Kidney capillary endothelial cell (primary cell): ENCODE measurements around the gene SOX18.

Source experiments
- DNase-seq: peaks from one replicate; pipeline ENCODE4 v3.0.0-alpha.2; 2018; ENCODE audit warnings: low spot score

SOX18 gene

DNA sequence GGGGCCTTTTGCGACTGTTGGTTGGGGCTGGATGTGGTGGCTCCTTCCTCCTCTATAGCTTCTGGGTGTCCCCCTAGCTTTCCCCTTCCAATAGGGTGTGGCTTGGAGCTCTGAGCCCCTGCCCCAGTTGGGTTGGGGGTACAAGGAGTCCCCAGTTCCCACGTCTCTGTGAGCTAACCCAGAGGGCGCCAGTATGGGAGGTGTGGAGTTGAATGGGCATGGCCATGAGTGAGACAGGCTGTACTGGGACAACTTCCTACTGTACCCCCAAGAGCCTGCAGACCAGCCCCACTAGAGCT lies 12.3 kb downstream of the SOX18 start:
- no peak for DNase-seq

DNA sequence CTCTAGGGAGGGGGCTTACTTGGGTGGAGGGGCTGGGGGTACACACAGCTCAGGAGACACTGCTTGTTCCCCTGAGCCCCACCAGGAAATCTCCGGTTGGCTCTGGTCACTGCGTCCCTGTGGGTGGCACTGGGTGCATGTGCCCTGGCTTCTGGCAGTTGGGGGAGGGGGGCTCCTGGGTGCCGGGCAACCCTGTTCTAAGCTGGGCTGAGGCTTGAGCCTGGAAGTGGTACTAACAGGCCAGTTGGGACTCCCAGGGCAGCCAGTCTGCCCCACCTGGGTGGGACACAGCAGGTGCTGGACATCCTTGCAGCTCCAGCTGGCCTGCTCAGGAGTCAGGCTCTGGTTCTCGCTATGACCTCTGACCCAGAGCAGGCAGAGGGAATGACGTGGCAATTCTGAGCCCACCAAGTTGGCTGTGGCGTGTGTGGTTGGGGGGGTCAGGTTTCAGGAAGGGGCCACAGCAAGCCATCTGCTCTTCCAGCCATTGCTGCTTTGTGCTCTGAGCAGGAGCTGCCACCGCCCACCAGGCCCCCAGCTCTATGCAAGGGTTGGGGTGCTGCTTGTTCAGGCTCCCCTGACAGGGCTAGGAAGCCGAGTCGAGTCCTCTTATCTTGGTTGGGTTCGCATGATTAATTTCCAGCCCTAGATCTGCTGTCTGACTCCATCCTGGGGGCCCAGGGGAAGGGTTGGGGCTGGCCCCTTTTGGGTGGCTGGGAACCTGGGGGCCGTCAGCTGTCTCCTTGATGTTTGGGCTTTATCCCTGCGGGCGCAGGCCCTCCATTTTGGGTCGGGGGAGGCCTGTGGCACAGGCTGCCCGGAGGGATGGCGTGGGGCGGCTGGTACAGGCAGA lies 12.9 kb downstream of the SOX18 start:
- no peak for DNase-seq

- DNase-seq: no peak
Observed at GRCh38 chr20:64035933-64036345, 13.5 kb downstream of the SOX18 start, which contains the start of gene C20orf204. C20orf204 (plus strand) TSS chr20:64036182; CDS start chr20:64036324, 142 bp downstream.

GRCh38 chr20:64035066-64035932 lies 14.1 kb downstream of the SOX18 start:
- DNase-seq: no peak

DNA sequence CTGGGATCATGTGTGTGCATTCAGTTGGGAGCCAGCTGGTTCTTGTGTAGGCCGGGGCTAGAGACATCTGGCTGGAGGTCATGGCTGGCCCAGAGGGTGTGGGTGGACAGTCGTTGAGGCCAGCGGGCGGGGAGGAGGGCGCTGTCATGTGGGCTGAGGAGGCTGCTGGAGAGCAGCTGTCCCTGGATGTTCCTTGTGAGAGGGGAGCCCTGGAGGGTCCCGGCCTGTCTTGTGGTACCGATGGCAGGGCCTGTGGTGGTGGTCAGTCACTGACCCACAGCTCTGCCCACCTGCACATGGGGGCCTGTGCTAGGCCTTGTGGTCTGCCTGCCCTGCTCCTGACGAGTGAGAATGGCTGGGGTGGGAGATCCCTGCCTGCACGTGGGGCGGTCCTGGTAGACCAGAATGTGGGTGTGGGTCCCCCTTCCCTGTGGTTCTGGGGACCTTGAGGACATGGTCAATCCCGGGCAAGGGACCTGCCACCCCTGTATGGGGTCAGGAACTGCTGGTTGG lies 15.4 kb downstream of the SOX18 start:
- DNase-seq: no peak

- no peak for DNase-seq
Observed at GRCh38 chr20:64032706-64033624, 16.5 kb downstream of the SOX18 start.

GRCh38 chr20:64031822-64032314 lies 17.6 kb downstream of the SOX18 start:
- DNase-seq: no peak

DNA sequence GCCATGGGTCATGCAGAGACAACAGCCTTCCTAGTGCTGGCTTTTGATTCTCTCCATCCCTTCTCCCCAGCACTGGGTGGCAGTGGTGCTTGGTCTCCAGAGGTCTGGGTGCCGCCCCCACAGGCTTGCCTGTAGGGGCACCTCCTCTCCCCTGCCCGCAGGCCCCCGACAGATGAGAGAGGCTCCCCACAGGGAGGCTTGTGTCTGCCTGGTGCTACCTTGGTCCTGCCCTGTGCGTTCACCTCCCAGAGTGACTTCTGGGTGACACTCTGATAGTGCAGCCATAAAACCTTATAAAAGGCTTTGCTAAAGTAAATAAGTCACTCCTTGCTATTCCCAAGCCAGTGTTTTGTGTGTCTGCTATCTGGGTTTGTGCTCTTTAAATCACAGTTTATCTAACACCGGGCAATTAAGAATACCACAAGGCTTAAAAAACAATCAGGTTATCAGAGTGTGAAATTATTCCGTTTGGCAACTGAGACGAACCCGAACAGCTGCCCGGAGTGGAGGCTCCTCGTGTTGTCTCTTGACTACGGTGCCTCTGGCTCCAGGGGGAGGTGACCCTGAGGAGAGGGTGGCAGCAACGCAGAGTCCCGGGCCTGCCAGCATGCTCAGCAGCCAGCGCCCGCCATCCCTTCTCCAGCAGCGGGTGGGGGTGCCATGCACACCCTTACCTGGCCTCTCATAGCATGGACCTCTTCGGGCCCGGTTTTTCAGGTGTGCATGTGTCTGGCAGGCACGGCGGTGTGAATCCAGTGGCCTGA lies 18.9 kb downstream of the SOX18 start:
- DNase-seq: no peak

GRCh38 chr20:64029293-64030117 lies 19.9 kb downstream of the SOX18 start:
- no peak for DNase-seq

- DNase-seq: no peak
Observed at GRCh38 chr20:64027981-64028685, 21.3 kb downstream of the SOX18 start.

DNA sequence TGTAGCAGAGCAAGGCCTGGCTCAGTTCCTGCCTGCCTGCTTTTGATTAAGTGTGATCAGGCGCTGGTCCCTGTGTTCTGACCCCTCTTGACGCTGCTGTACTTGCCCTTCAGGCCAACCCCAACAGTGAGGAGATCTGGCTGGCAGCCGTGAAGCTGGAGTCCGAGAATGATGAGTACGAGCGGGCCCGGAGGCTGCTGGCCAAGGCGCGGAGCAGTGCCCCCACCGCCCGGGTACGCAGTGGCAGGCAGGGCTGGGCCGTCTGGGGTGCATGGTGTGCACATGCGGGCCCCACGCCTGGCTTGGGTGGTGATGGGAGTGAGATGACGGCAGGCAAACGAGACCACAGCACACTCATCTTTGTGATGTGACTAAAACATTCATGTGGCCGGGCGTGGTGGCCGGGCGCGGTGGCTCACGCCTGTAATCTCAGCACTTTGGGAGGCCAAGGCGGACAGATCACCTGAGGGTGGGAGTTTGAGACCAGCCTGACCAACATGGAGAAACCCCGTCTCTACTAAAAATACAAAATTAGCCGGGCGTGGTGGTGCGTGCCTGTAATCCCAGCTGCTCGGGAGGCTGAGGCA lies 23.5 kb downstream of the SOX18 start:
- no peak for DNase-seq

DNA sequence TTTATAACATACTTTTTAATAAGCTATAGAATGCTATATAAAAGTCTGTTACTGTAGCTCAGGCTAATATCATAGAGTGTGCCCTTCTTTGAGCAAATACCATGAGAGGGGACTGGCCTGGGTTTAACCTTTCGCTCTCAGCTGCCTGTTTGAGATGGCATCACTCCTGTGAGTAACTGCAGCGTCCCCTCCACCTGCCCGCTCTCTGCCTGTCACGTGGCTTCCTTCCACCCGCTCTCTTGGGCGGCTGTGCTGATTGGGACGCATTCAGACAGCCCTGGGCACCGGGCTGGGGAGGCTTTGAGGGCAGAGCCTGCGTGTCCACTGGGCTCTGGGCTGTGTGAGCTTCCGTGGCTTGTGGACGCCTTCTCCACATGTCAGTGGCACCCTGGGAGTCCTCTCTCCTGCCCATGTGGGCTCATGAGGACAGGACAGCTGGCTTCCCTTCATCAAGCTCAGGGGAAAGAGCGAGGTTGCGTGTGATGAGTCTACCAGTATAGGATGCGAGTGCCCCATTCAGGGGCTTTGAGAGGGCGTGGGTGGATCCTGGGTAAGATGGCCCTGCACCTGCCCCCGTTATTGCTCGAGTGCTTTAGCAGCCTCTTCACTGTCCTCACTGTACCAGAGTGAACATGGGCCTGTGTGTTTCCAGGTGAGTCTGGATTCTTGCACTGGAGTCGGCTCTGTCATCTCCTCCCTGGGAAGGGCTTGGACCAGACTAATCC lies 24.2 kb downstream of the SOX18 start:
- no peak for DNase-seq

DNA sequence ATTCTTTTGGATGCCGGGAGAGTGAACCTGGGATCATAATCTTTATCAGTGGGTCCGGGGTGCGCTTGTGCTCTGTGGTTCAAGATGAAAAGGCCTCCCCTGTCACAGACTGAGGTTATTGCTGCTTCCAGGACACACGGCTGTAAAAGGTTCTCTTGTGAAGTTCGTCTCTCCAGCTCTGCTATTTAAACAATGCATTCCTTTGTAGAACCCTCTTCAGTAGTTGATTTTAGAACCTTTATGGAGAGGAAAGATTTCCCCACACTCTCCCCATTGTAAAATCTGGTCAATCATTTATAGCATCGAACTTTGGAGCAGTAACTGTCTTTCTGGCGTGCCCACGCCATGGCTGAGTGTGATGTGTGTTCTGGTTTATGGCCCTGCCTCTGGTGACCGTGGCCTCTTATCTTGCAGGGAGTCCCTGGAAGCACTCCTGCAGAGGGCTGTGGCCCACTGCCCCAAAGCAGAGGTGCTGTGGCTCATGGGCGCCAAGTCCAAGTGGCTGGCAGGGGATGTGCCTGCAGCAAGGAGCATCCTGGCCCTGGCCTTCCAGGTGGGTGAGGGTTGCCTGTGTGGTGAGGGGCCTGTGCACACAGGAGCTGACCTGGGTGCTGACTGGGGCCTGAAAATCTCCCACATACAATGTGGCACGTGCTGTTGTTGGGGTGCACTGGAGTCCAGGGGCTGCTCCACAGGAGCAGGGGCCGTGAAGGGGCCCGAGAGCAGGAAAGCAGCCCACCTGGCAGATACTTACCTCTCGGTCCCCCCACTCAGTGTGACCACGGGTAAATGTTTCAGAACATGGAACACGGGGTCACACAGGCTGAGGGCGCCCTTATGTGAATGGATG lies 25.1 kb downstream of the SOX18 start:
- no peak for DNase-seq

GRCh38 chr20:64023361-64024140 lies 25.9 kb downstream of the SOX18 start:
- no peak for DNase-seq

- DNase-seq: no peak
Observed at GRCh38 chr20:64022671-64023360, 26.6 kb downstream of the SOX18 start.
